HG02623 (cell line): ENCODE measurements around the gene MRPL27.

Experiments used
- ATAC-seq: cut with Tn5 transposase; IDR thresholded peaks from one replicate; pipeline ENCODE4 v1.9.1; 2021; ENCODE audit warnings: moderate library complexity; ENCODE audit not compliant: unreplicated experiment

Gene MRPL27

DNA sequence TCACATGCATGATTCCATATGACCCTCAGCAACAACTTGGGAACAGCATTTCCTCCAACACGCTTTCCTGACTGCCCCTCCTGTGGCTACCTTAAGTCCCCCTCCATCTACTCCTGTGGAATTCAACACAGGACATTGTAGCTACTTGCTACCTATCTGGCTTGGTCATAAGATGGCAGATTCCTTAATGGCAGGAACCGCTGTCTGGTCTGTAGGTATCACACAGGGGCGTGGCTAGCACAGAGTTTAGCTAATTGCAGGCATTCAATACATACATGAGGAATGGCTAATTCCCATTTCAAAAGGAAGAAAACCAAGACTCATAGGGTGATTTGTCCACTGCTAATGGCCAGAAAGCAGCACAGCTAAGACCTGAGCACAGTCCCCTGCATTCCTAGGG lies 15.7 kb upstream of the MRPL27 start:
- no peak for ATAC-seq

- no peak for ATAC-seq
These were observed 13.5 kb upstream of the MRPL27 start for GRCh38 chr17:50386510-50386909.

DNA sequence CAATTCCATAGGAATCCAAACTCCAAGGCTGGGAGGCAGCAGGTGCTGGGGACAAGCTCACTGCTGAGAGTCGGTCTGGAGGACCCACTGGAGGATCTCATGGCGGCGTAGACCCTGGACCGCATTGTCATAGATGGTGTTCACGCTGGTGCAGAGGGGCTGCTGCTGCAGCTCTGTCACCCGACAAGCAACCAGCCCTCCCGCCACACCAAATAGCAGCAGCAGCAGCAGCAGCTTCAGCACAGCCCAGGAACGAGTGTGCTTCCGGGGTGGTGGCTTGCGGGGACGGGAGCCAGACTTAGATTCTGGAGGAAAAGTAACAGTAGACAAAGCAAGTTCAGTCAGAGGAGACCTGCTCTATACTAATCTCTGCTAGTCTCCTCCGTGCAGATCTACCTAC lies 9.9 kb upstream of the MRPL27 start:
- ATAC-seq: no peak

DNA sequence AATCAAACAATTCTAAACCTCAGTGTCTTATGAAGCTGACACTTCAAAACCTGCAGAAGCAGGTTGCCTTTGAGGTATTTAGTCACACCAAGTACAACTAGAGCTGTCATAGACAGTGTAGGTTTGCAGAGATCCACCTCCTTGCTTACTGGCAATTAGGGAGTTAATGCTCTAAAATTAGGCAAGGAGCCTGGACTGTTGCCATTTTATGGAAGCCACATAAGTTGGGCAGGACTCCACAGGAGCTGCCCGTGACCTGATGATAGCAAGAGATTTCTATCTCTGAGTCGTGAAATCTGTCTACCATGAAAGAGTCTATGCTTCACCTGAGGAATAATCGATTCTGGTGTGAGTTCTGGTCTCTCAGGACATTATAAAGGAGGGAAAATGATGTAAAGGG lies 8.9 kb upstream of the MRPL27 start:
- no peak for ATAC-seq

DNA sequence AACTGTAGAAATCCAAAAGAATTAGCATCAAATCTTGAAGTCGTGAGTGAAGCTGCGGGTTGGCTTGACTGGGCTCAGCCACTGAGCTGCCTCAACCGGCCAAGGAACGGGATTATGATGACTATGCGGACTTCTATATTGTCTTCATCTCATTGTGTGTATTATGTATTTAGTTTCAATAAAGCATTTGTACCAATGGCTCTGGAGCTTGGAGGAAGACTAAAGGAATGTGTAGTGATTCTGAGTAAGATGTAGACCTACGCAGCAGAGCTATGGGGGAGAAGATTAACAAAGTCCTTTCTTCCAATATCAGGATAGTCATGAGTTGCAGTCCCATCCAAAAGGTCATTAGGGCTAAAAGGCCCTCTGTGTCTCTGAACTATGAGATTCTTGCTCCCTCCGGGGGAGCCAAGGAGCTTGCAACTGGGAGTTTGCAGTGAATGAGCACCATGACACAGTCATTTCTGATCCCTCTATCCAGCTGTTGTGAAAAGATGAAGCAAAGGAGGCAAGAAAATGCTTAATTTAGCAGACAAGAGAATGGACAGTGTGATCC lies 8.4 kb upstream of the MRPL27 start:
- ATAC-seq: no peak

DNA sequence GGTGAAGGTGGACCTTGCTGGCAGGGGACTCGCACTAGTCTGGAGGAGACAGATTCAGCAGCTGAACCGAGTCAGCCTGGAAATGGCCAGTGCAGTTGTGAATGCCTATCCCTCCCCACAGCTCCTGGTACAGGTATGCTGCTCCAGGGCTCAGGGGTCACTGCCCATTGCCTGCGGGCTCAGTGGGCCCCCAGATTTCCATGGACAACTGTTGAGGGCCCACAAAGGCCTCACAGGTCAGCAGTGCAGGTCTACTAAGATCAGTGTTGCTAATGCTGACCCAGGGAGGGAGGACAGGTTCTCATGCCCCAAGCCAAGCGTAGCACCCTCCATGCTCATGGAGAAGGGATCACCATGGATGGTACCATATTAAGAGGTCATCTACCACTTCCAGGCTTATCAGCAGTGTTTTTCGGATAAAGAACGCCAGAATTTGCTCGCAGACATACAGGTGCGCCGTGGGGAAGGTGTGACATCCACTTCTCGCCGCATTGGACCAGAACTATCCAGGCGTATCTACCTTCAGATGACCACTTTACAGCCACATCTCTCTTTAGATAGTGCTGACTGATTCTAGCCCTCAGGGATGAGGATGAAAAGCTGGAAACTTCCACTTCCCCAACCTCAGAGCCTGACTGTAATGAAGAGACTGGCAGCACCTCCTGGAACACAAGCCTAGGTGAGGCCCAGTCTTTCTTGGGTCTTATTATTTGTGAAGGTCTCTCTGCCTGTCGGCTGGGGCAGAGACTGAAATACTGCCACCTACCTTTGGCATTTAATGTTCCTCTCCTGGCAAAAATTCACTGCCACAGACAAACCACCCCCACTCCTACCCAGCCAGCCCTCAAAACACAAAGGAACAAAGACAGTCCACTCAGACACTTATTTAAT lies 7.6 kb upstream of the MRPL27 start:
- no peak for ATAC-seq

GRCh38 chr17:50379351-50380132 lies 6.6 kb upstream of the MRPL27 start:
- ATAC-seq: no peak

GRCh38 chr17:50375858-50376538 lies 3.0 kb upstream of the MRPL27 start:
- ATAC-seq: no peak

DNA sequence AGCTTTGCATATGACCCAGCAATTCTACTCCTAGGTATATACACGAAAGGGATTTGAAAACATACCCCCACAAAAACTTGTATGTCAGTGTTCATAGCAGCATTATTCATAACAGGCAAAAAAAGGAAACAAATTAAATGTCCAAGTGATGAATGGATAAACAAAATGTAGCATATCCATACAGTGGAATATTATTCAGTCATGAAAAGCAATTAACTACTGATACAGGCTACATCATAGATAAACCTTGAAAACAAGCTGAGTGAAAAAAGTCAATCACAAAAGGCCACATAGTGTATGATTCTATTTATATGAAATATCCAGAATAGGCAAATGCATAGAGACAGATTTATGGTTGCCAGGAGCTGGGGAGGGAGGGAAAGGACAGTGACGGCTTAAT lies 721 bp upstream of the MRPL27 start:
- no peak for ATAC-seq

- no peak for ATAC-seq
These were observed 694 bp downstream of the MRPL27 start for GRCh38 chr17:50372222-50372757.

- no peak for ATAC-seq
These were observed 1.5 kb downstream of the MRPL27 start for GRCh38 chr17:50371526-50371925.

DNA sequence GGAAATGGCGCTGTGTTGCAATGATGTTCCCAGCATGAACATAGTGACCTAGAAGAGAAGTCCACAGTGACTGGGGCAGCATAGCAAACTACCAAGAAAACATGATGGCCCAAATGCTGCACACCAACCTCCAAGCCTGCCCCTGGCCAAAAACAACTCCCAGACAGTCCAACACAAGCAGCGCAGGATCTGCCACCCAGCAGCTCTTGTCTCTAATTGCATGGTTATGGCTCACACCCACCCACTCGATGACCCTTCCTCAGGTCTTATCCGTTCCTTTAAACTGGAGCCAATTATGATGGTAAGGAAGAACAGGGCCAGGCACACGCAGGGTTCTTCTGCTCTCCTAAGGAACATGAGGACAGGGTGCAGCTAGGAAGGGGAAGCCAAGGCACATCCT lies 2.9 kb downstream of the MRPL27 start:
- ATAC-seq: no peak

GRCh38 chr17:50367401-50367800 lies 5.6 kb downstream of the MRPL27 start:
- ATAC-seq: no peak

- no peak for ATAC-seq
These were observed 7.2 kb downstream of the MRPL27 start for GRCh38 chr17:50365649-50366393.

DNA sequence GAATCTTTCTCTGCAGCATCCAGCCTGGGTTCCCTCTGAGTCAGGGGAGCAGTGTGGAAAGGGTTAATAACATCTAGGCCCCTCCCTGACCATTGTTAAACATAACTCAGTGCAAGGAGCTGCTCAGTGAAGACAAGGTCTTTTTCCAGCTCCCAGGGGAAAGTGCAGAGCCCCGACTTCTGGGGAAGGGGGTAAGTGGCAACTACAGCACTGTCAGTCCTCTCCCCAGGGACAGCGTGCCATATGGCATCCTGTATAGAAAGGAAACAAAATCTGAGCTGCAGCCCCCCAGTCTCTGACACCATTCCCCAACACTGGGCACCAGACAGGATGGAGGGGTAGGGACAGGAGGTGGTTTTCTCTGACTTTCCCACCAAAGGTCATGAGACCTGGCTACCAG lies 7.8 kb downstream of the MRPL27 start:
- no peak for ATAC-seq

GRCh38 chr17:50364715-50365114 lies 8.3 kb downstream of the MRPL27 start:
- no peak for ATAC-seq

DNA sequence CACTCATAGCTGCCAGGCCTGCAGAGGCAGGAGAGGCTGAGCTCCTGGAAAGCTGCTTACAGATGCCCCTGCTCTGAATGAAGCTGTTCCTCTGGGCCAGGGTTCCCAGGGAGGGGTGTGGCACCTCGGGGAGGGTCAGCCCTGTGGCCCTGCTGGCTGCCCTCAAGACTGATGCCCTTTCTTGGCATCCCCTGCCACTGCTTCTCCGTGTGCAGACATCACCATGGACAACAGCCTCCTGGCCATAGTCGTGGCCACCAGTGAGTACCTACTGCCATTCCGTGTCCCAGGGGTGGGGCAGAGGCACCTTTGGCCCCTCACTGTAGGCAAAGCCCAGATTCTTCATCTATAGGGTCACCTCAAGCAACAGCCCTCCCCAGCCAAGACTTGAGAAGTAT lies 8.9 kb downstream of the MRPL27 start:
- ATAC-seq: no peak

DNA sequence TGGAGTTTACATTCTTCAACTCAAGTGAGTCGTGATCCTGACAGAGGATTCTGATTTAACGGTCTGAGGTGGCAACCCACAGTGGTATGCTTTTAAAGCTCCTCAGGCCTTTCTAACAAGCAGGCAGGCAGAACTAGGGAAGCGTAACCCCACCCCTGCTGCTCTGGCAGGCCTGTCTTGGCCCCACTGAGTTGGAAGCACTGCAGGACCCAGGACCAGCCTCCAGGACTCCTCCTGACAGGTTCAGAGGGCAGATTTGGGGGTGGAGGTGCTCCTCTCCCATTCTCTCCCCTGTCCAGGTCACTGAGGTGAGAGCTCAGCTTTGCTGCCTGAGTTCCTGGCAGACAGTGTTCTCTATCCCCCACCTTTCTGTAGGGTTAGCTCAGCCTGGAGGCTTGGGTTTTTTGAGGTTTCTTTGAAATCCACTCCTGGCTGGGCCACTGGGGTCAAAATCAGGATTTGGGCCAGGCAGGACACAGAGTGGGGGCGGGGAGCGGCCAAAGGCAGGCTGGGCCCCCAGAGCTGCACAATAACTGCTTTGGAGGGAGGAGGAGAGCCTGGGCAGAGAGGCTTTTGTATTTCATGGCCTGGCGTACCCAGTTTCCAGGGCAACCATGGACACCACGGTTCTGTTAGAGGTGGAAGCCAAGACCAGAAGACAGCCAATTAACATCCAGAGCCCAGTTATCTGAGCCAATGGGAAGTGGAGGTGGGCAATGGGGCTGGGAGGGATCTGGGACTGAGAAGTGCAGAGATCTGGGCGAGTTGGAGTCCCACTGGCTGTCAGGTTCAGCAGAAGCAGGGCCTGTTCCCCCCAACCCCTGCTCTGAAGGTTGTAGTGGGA lies 9.5 kb downstream of the MRPL27 start:
- no peak for ATAC-seq

GRCh38 chr17:50362661-50363060 lies 10.3 kb downstream of the MRPL27 start:
- no peak for ATAC-seq
